GM21717 (cell line): ENCODE measurements around the gene TUFT1.
"Not testable (repeated sequence)": the region's sequence is repeated elsewhere in the genome, so short reads cannot be mapped to it uniquely, and the experiment has no call there.

ENCODE experiments used
- ATAC-seq: cut with Tn5 transposase; IDR thresholded peaks from one replicate; pipeline ENCODE4 v1.9.1; 2021; ENCODE audit warnings: mild to moderate bottlenecking, moderate library complexity; ENCODE audit not compliant: unreplicated experiment

TUFT1 gene

DNA sequence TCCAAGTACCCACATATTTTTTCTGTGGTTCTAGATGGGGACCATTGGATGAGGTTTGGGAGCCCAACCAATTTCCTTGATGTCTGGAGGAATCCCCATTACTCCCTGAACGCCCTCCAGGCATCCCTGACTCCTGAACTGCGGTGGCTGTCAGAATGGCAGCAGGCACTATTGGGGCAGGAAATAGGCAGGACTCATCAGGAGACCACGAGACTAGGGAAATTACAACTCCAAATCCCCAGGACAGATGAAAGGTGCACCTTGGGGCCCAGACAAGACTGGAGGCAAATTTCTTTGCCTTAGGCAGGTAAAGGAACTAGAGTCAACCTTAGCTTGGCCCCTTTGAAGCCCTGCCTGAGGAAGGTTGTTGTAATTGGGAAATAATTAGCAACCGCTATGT is 27.8 kb upstream of the TUFT1 start:
- no peak for ATAC-seq

DNA sequence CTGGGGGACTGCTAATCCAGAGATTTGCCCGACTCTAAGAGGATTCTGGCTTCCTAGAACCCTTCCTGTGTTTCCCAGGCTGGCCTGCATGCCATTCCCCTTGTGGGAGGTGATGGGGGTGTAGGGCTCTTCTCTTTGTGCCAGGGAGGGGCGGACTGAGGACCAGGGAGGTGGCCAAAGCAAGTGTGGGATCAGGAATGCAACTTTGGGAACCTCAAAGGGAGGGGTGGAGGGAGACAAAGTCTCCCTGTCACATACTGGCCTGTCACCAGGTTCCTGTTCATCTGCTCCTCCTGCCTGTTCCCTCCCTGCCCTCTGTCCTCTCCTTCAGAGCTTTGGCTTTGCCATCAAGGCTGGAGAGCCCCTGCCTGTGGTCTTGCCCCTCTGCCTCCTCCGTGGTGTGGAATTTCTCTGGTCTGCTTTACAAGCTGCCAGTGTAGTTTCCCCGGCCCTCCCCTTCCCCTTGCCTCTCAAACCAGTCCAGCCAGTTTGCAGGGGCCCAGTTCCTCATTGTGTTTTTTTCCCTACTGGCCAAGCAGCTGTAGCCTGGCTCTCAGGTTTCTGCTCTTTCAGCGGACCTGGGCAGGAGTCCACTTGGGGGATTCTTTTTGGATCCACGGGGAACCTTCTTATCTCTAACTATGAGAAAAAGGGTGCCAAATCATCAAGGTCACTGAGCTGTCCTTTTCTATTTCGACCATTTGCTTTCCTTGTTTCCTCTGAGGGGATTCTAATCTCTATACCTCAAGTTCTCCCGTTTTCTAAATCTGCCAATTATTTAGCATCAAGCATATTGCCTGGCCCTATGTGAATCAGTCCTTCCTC is 27.1 kb upstream of the TUFT1 start:
- ATAC-seq: no peak

DNA sequence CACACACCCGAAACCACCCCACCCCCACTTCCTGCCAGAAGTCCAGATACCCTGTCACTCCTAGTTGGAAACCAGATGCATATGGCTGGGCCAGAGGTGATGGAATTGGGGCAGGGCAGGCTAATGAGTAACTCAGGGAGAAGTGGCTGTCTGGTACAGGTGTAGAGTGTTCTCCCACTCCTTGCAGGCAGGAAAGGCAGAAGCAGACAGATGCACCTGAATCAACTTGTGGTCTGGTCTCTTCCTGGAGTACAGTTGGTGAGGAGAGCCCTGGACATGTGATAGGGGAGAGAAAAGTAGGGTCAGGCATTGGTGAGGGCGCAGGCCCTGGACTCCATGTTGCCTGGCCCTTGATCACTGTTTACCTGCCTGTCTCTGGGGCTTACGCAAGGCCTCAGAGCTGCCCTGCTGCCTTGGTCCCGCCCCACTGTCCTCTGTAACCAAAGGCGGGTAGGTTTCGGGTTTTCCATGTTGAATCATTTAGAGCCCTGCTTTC is 26.4 kb upstream of the TUFT1 start:
- ATAC-seq: no peak

DNA sequence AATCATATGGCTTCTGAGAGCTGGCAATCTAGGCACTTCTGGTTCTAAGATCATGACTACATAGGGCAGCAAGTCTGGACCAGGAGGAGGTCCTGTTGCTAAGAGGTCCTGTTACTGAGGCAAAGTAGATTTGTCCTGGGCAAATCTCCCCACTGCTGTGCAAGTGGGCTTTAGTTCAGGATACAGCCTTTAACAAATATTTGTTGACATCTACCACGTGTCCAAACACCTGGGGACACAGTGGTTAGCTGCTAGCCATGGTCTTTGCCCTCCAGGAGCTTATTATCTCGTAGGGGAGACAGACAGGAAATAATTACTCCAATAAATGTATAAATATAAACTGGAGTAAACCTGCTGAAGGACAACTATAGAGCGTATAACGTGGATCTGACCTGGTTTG is 25.7 kb upstream of the TUFT1 start:
- no peak for ATAC-seq

DNA sequence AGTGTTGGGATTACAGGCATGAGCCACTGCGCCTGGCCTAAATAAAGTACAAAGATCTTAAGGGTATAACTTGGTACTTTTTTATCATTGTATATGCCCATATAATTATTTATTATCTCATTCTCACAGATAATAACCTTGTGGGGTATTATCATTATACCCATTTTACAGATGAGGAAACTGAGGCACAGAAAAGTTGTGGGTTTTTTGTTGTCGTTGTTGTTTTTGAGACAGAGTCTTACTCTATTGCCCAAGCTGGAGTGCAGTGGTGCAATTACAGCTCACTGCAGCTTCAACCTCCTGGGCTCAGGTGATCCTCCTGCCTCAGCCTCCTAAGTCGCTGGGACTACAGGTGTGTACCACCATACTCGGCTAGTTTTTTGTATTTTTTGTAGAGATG is 24.8 kb upstream of the TUFT1 start:
- ATAC-seq: no peak

DNA sequence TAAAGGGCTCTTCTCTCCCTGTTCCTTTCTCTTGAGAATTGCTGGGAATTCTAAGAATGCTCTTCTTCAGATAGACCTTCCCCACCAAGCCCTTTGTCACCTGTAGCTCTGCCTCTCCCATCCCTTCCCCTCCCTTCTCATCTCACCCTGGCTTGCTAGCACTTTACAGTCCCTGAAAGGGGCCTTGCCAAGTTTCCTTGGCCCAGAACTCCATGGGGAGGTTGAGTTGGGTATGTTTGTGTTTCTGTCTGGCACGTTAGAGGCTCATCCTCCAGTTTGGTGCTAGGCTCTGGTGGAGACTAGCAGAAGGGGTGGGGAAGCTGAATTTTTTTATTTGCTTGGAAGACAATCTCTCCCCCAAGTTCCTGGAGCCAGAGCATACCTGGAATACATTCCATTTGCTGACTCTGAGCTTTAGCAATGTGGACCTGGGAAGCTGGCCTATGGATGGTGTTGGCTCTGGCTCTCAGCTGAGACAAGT is 24.0 kb upstream of the TUFT1 start:
- no peak for ATAC-seq

DNA sequence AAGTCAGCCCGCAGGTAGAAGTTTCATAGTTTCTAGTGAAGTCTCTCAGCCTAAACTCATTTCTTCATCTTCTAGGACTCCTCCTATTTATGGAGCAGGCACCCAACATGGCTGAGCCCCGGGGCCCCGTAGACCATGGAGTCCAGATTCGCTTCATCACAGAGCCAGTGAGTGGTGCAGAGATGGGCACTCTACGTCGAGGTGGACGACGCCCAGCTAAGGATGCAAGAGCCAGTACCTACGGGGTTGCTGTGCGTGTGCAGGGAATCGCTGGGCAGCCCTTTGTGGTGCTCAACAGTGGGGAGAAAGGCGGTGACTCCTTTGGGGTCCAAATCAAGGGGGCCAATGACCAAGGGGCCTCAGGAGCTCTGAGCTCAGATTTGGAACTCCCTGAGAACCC is 21.7 kb upstream of the TUFT1 start:
- ATAC-seq: no peak

DNA sequence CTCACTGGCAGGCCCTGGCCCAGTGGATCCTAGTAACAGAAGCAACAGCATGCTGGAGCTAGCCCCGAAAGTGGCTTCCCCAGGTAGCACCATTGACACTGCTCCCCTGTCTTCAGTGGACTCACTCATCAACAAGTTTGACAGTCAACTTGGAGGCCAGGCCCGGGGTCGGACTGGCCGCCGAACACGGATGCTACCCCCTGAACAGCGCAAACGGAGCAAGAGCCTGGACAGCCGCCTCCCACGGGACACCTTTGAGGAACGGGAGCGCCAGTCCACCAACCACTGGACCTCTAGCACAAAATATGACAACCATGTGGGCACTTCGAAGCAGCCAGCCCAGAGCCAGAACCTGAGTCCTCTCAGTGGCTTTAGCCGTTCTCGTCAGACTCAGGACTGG is 21.2 kb upstream of the TUFT1 start:
- ATAC-seq: no peak

DNA sequence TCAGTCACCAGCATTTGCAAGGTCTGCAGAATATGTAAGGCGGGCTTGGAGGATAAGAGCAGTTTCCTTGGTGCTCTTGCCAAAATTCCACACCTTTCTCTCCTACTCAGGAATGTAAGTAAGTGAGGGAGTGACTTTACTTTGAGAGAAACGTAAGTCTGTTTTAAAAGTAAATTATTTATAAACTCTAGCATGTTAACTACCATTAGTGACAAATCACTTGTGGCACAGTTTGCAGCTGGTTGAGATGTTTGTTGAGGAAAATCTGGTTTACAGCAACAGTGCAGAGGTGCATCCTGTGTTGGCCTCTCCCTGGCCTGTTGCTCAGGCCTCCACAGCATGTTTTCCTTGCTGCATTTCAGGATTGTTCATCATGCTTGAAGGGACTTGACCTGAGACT is 20.4 kb upstream of the TUFT1 start:
- no peak for ATAC-seq

DNA sequence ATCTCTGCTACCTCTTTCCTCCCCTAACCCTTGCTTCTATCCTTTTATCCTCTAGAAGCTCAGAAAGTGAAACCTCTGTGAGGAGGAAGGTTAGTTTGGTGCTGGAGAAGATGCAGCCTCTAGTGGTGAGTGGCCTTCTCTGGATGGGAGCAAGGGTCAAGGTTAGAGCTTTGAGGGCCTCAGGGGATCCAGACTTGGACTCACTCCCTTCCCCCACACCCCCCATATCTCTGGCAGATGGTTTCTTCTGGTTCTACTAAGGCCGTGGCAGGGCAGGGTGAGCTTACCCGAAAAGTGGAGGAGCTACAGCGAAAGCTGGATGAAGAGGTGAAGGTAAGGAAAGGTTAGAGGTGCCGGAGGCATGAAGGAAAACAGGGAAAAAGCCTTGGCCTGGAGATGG is 19.8 kb upstream of the TUFT1 start:
- ATAC-seq: no peak

DNA sequence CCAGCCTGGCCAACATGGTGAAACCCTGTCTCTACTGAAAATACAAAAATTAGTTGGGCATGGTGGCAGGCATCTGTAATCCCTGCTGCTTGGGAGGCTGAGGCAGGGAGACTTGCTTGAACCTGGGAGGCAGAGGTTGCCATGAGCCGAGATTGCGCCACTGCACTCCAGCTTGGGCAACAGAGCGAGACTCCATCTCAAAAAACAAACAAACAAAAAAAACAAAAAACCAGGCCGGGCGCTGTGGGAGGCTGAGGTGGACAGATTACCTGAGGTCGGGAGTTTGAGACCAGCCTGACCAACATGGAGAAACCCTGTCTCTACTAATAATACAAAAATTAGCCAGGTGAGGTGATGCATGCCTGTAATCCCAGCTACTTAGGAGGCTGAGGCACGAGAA is 17.7 kb upstream of the TUFT1 start:
- not testable (repeated sequence) for ATAC-seq

DNA sequence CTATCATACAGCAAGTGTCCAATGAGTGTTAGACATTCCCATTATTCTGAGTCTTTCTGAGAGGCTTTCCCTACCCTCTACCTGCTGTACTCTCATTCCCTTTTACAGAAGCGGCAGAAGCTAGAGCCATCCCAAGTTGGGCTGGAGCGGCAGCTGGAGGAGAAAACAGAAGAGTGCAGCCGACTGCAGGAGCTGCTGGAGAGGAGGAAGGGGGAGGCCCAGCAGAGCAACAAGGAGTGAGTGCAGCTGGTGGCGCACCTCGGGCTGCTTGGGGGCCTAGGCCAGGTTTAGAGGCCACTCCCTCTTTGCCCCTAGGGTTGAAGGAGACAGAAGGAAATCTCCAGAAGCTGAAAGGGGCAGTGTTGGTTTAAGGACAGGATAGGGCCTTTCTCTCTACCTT is 16.8 kb upstream of the TUFT1 start:
- ATAC-seq: no peak

DNA sequence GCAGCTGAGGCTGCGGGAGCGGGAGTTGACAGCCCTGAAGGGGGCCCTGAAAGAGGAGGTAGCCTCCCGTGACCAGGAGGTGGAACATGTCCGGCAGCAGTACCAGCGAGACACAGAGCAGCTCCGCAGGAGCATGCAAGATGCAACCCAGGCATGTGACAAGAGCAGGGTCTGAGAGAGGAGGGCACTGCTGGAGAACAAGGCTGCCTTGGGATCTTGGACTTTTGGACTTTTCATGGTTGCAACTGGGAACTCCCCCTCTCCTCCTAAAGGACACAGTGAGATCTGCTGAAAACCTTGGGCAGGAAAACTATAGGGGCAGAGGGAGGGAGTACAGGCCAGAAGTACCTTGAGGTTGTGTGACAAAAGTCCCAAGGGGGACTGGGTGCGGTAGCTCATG is 15.4 kb upstream of the TUFT1 start:
- ATAC-seq: no peak

DNA sequence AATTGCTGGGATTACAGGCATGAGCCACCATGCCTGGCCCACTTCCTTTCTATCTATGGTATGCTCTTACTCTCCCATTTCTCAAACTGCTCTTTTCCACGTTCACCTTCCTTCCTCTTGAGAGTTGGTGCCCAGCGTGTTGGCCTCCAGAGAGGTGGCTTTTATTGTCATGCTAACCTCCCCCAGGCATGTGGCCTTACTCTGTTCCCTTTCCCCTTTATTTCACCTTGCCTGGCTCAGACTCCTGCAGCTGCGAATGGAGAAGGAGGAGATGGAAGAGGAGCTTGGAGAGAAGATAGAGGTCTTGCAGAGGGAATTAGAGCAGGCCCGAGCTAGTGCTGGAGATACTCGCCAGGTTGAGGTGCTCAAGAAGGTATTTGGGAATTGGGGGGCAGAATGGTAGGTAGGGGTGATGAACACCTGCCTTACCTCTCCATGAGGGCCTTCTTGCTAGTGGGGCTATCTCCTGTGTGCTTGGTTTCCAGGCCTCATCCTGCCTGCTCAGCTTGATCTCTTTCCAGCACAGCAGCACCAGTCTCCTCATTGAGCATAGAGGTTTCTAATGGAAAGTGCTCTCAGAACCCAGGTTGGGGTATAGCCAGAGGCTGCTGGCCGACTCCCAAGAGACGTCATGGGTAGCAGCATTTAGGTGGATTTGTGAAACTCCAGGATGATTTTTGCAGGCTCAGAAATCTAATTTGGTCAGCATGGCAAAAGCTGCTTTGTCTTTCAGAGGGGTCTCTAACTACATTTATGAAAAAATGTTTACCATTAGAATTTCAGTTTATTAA is 13.2 kb upstream of the TUFT1 start:
- no peak for ATAC-seq

DNA sequence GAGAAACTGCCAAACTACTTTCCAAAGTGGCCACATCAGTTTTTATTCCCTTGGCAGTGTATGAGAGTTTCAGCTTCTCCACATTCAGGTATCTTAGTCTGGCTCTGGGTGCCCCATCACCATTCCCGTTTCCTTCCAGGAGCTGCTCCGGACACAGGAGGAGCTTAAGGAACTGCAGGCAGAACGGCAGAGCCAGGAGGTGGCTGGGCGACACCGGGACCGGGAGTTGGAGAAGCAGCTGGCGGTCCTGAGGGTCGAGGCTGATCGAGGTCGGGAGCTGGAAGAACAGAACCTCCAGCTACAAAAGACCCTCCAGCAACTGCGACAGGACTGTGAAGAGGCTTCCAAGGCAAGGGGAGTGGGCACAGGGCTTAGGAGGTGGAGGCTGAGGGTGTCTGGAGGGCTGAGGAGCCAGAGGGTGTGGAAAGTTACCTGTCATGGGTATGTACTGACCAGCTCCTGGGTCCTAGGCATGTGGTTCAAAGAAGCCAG is 10.9 kb upstream of the TUFT1 start:
- ATAC-seq: no peak

DNA sequence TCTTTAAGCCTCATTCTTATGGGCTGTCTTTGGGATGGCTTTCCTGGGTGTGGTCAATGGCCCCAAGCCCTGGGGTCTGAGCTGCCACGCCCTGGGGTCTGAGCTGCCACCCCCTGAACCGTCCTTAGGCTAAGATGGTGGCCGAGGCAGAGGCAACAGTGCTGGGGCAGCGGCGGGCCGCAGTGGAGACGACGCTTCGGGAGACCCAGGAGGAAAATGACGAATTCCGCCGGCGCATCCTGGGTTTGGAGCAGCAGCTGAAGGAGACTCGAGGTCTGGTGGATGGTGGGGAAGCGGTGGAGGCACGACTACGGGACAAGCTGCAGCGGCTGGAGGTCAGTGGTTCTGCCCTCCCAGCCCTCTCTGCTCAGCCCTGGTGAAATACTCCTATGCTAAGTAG is 10.3 kb upstream of the TUFT1 start:
- no peak for ATAC-seq

DNA sequence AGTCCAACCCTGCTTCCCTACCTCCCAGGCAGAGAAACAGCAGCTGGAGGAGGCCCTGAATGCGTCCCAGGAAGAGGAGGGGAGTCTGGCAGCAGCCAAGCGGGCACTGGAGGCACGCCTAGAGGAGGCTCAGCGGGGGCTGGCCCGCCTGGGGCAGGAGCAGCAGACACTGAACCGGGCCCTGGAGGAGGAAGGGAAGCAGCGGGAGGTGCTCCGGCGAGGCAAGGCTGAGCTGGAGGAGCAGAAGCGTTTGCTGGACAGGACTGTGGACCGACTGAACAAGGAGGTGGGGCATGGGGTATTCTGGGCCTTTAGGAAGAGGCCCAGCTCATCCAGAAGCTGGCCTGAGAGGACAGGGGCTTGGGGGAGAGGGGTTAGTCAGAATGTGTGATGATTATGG is 9.6 kb upstream of the TUFT1 start:
- ATAC-seq: no peak

DNA sequence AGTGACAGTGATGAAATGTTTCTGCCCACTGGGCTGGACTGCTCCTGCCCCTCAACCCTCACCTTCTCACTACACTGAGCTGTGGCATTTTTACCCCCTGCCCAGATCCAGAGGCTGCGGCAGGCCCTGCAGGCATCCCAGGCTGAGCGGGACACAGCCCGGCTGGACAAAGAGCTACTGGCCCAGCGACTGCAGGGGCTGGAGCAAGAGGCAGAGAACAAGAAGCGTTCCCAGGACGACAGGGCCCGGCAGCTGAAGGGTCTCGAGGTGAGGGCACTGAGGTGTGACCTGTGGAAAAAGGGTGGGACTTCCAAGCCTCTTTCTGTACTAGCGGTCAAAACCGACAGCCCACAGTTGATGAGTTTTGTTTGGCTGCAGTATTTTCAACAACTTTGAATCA is 6.2 kb upstream of the TUFT1 start:
- no peak for ATAC-seq

DNA sequence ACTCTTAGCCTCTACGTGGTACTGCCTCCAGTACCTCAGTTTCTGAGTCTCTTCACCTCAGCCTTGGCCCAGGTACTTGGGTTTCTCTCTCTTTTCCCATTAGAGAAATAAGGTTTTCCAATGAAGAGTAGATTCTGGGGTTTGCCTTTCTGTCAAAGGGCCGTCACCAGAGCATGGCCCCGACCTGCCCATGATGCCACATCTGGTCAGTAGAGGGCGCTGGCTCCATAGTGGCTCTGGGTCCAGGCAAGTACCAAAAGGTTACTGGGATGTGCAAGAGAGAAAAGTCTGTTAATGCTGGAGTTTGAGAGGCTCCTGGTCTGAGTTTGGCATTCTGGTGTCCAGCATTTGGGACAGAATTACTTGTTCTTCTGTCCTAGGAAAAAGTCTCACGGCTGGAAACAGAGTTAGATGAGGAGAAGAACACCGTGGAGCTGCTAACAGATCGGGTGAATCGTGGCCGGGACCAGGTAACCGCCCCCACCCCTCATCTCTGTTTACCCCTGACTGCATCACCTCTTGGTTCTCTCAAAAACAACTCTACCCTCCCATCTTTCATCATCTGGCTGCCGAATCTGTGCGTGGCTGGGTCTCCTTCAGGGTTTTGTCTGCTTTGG is 5.3 kb upstream of the TUFT1 start:
- ATAC-seq: no peak

DNA sequence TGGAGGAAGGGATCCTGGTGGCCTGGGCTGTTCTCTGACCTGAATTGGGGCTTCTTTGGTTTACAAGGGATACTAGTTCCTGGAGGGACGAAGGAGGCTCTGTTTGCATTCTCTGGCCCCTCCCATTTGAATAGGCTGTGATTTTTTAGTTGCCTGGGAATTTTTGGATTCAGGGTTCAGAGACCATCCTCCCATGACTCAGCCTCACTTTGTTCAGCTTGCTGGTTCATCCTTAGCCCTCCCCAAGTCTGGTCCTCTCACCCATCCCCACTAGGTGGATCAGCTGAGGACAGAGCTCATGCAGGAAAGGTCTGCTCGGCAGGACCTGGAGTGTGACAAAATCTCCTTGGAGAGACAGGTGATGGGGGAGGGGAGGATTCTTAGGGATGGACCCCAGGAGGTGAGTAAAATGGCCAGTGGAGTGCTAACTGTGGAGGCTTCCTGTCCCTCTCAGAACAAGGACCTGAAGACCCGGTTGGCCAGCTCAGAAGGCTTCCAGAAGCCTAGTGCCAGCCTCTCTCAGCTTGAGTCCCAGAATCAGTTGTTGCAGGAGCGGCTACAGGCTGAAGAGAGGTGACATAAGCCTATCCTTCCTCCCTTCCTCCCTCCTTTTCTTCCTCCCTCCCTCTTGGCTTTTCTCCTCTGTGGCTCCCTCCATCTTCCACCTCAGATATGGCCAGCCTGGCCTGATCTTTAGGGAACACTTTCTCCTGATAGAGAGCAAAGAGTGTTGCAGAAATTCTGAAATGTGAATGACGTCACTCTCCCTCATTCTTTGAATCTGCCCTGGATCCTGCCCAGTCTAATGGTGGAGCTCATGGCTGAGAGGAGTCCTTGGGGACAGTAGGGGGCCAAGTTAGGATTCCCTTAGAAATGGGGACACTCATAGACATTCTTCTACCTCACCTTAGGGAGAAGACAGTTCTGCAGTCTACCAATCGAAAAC is 4.5 kb upstream of the TUFT1 start:
- no peak for ATAC-seq
